ENCODE results near the gene MET.

Gene MET

DNA sequence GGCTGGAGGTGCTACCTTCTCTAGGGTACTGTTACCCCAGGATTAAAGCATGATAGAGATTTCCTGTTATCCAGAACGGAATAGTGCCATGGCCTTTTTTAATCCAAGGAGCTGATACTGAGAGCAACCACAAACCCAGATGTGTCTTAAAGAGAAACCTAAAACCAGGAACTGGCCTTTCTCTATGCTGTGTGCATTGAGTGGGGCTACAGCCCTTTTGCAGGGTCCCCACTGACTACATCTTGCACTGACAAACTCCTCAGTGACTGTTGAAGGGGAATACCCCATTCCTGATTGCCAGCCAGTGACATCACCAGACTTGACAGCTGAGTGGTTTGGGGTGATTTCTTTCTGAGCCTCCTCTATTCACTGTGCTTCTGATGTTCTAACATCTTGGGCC, 108.5 kb downstream of the MET start:
- Histone ChIP-seq H3K27me3 (ENCODE audit: insufficient read depth, insufficient read length) (peaks cover 8% of the 10 kb centered on the region), H3K4me1 (ENCODE audit: insufficient read depth, insufficient read length) (no peaks in the 10 kb centered on the region), H3K9ac (ENCODE audit: insufficient read length, low read depth) (no peak overlapping the region), H3K36me3 (ENCODE audit: insufficient read depth, insufficient read length, low read length) (peaks cover 18% of the 10 kb centered on the region), H3K9me3 (ENCODE audit: insufficient read depth, low read length) (no peaks in the 10 kb centered on the region), H3K4me3 (ENCODE audit: insufficient read length, low read depth) (no peak overlapping the region)
- TF ChIP-seq ZNF274 (IDR thresholded peaks at IDR 0.05; ENCODE audit: low read depth, low read length): no peak
- TF ChIP-seq SUZ12 (IDR thresholded peaks at IDR 0.05; ENCODE audit: extremely low read depth, insufficient read depth, insufficient read length): no peak
- TF ChIP-seq YY1 (IDR thresholded peaks at IDR 0.05; ENCODE audit: insufficient read depth, insufficient read length): no peak
- DNase-seq (ENCODE audit: low read depth, low spot score): no peak

DNA sequence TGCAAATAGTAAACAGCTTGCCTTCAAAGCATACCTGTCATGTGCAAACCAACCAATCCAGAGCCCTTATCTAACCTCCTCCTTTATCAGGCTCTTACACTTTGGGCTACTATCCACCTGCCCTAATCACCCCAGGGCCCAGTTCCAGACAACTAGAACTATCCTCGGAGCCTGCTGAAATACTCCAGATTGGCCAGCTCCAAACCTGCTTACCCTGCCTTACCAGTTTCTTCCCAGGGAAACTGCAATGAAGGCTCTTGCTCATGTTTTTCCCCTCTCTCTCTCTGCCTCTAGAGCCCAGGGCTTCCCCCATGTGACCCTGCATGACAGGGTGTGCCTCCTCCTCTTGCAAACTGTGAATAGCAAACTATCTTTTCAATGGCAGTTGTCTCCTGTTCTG, 109.0 kb downstream of the MET start:
- H3K36me3 ChIP-seq (ENCODE audit: insufficient read depth, insufficient read length, low read length): peaks cover 18% of the 10 kb centered on the region
- DNase-seq (ENCODE audit: low read depth, low spot score): no peak

GRCh38 chr7:116781584-116781983, 109.6 kb downstream of the MET start:
- no peak overlapping the region for H3K9ac ChIP-seq (ENCODE audit: insufficient read length, low read depth)
- TF ChIP-seq SUZ12 (IDR thresholded peaks at IDR 0.05; ENCODE audit: extremely low read depth, insufficient read depth, insufficient read length) (no peak), ZNF274 (IDR thresholded peaks at IDR 0.05; ENCODE audit: low read depth, low read length) (no peak), YY1 (IDR thresholded peaks at IDR 0.05; ENCODE audit: insufficient read depth, insufficient read length) (no peak)
- no peaks in the 10 kb centered on the region for H3K9me3 ChIP-seq (ENCODE audit: insufficient read depth, low read length)
- peaks cover 8% of the 10 kb centered on the region for H3K27me3 ChIP-seq (ENCODE audit: insufficient read depth, insufficient read length)
- H3K4me1 ChIP-seq (ENCODE audit: insufficient read depth, insufficient read length): no peaks in the 10 kb centered on the region
- no peak for DNase-seq (ENCODE audit: low read depth, low spot score)
- no peak overlapping the region for H3K4me3 ChIP-seq (ENCODE audit: insufficient read length, low read depth)
- H3K36me3 ChIP-seq (ENCODE audit: insufficient read depth, insufficient read length, low read length): peaks cover 18% of the 10 kb centered on the region

More for the DNA sequence above, 109.0 kb downstream of the MET start:
- H3K27me3 ChIP-seq (ENCODE audit: insufficient read depth, insufficient read length): peaks cover 8% of the 10 kb centered on the region
- no peaks in the 10 kb centered on the region for H3K9me3 ChIP-seq (ENCODE audit: insufficient read depth, low read length)
- H3K4me1 ChIP-seq (ENCODE audit: insufficient read depth, insufficient read length): no peaks in the 10 kb centered on the region
- no peak overlapping the region for H3K9ac ChIP-seq (ENCODE audit: insufficient read length, low read depth)
- H3K4me3 ChIP-seq (ENCODE audit: insufficient read length, low read depth): no peak overlapping the region
- TF ChIP-seq YY1 (IDR thresholded peaks at IDR 0.05; ENCODE audit: insufficient read depth, insufficient read length): no peak
- TF ChIP-seq SUZ12 (IDR thresholded peaks at IDR 0.05; ENCODE audit: extremely low read depth, insufficient read depth, insufficient read length): no peak
- TF ChIP-seq ZNF274 (IDR thresholded peaks at IDR 0.05; ENCODE audit: low read depth, low read length): no peak

DNA sequence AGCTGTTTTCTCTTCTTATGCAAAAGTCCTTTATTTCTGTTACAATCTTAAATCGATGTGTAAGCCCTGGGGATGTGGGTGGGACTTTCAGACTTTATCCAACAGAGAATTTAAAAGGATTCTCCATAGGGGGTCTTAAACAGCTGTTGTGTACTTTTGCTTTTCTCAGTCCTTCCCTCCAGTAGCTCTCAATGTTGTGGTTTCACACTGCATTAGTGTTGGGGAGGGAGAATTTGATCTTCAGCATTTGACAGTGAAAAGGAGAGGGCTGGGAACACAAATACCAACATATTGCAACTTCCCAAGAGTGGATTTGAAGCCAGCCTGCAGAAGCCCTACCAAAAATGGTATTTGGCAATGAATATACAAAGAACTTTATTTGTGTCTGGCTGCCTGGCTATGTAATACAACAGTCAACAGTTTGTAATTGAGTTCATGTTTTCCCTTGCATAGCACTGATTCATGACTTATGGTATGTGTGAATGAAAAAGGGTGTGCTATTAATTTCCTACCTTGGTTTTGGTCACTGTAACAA, 110.2 kb downstream of the MET start:
- TF ChIP-seq ZNF274 (IDR thresholded peaks at IDR 0.05; ENCODE audit: low read depth, low read length) (no peak), YY1 (IDR thresholded peaks at IDR 0.05; ENCODE audit: insufficient read depth, insufficient read length) (no peak), SUZ12 (IDR thresholded peaks at IDR 0.05; ENCODE audit: extremely low read depth, insufficient read depth, insufficient read length) (no peak)
- Histone ChIP-seq H3K4me3 (ENCODE audit: insufficient read length, low read depth) (no peak overlapping the region), H3K4me1 (ENCODE audit: insufficient read depth, insufficient read length) (no peaks in the 10 kb centered on the region), H3K27me3 (ENCODE audit: insufficient read depth, insufficient read length) (peaks cover 8% of the 10 kb centered on the region), H3K9ac (ENCODE audit: insufficient read length, low read depth) (no peak overlapping the region), H3K9me3 (ENCODE audit: insufficient read depth, low read length) (no peaks in the 10 kb centered on the region), H3K36me3 (ENCODE audit: insufficient read depth, insufficient read length, low read length) (peaks cover 18% of the 10 kb centered on the region)
- DNase-seq (ENCODE audit: low read depth, low spot score): peak; percentile 77

- no peak overlapping the region for H3K4me3 ChIP-seq (ENCODE audit: insufficient read length, low read depth)
- H3K4me1 ChIP-seq (ENCODE audit: insufficient read depth, insufficient read length): no peaks in the 10 kb centered on the region
- H3K9me3 ChIP-seq (ENCODE audit: insufficient read depth, low read length): no peaks in the 10 kb centered on the region
- peaks cover 8% of the 10 kb centered on the region for H3K27me3 ChIP-seq (ENCODE audit: insufficient read depth, insufficient read length)
- TF ChIP-seq ZNF274 (IDR thresholded peaks at IDR 0.05; ENCODE audit: low read depth, low read length) (no peak), YY1 (IDR thresholded peaks at IDR 0.05; ENCODE audit: insufficient read depth, insufficient read length) (no peak), SUZ12 (IDR thresholded peaks at IDR 0.05; ENCODE audit: extremely low read depth, insufficient read depth, insufficient read length) (no peak)
- peaks cover 9% of the 10 kb centered on the region for H3K36me3 ChIP-seq (ENCODE audit: insufficient read depth, insufficient read length, low read length)
- H3K9ac ChIP-seq (ENCODE audit: insufficient read length, low read depth): no peak overlapping the region
- DNase-seq (ENCODE audit: low read depth, low spot score): no peak
These were observed 111.8 kb downstream of the MET start for GRCh38 chr7:116783666-116784318.

- no peak for DNase-seq (ENCODE audit: low read depth, low spot score)
- peaks cover 4% of the 10 kb centered on the region for H3K36me3 ChIP-seq (ENCODE audit: insufficient read depth, insufficient read length, low read length)
- no peak overlapping the region for H3K9ac ChIP-seq (ENCODE audit: insufficient read length, low read depth)
- TF ChIP-seq YY1 (IDR thresholded peaks at IDR 0.05; ENCODE audit: insufficient read depth, insufficient read length) (no peak), SUZ12 (IDR thresholded peaks at IDR 0.05; ENCODE audit: extremely low read depth, insufficient read depth, insufficient read length) (no peak), ZNF274 (IDR thresholded peaks at IDR 0.05; ENCODE audit: low read depth, low read length) (no peak)
- H3K4me3 ChIP-seq (ENCODE audit: insufficient read length, low read depth): no peak overlapping the region
- H3K27me3 ChIP-seq (ENCODE audit: insufficient read depth, insufficient read length): peaks cover 8% of the 10 kb centered on the region
- no peaks in the 10 kb centered on the region for H3K9me3 ChIP-seq (ENCODE audit: insufficient read depth, low read length)
- H3K4me1 ChIP-seq (ENCODE audit: insufficient read depth, insufficient read length): no peaks in the 10 kb centered on the region
These were observed 112.7 kb downstream of the MET start for GRCh38 chr7:116784647-116785046.

- DNase-seq (ENCODE audit: low read depth, low spot score): no peak
- H3K36me3 ChIP-seq (ENCODE audit: insufficient read depth, insufficient read length, low read length): peaks cover 4% of the 10 kb centered on the region
- TF ChIP-seq YY1 (IDR thresholded peaks at IDR 0.05; ENCODE audit: insufficient read depth, insufficient read length) (no peak), ZNF274 (IDR thresholded peaks at IDR 0.05; ENCODE audit: low read depth, low read length) (no peak), SUZ12 (IDR thresholded peaks at IDR 0.05; ENCODE audit: extremely low read depth, insufficient read depth, insufficient read length) (no peak)
- H3K9me3 ChIP-seq (ENCODE audit: insufficient read depth, low read length): no peaks in the 10 kb centered on the region
- no peak overlapping the region for H3K4me3 ChIP-seq (ENCODE audit: insufficient read length, low read depth)
- H3K27me3 ChIP-seq (ENCODE audit: insufficient read depth, insufficient read length): peaks cover 8% of the 10 kb centered on the region
- no peak overlapping the region for H3K9ac ChIP-seq (ENCODE audit: insufficient read length, low read depth)
- no peaks in the 10 kb centered on the region for H3K4me1 ChIP-seq (ENCODE audit: insufficient read depth, insufficient read length)
These were observed 113.8 kb downstream of the MET start for GRCh38 chr7:116785843-116786242.

Data from NT2/D1 (cell line).